ENCODE data around the gene DUOXA2.
A peak's percentile ranks its signal among the peaks of the same experiment; 100 is the strongest.

- TF ChIP-seq CTCF (IDR thresholded peaks at IDR 0.05): no peak
- TF ChIP-seq POLR2AphosphoS5 (IDR thresholded peaks at IDR 0.05): peak in 2 of 3 donors; percentile 39 to 69
- TF ChIP-seq POLR2A (IDR thresholded peaks at IDR 0.05): no peak
- TF ChIP-seq EP300 (IDR thresholded peaks at IDR 0.05): no peak
These were observed at the start of gene DUOXA2, which contains the start of gene DUOX2 for GRCh38 chr15:45114076-45114750.

Measured in stomach (tissue), 4 donors.